GM21825 (cell line): ENCODE results near the gene ASB4.
A peak's percentile ranks its signal among the peaks of the same experiment; 100 is the strongest.
"Not testable (repeated sequence)": the region's sequence is repeated elsewhere in the genome, so short reads cannot be mapped to it uniquely, and the experiment has no call there.

ENCODE experiments used
- ATAC-seq: cut with Tn5 transposase; IDR thresholded peaks from one replicate; pipeline ENCODE4 v1.9.1; 2021; ENCODE audit warnings: mild to moderate bottlenecking, moderate library complexity; ENCODE audit not compliant: unreplicated experiment

Gene ASB4, protein sequence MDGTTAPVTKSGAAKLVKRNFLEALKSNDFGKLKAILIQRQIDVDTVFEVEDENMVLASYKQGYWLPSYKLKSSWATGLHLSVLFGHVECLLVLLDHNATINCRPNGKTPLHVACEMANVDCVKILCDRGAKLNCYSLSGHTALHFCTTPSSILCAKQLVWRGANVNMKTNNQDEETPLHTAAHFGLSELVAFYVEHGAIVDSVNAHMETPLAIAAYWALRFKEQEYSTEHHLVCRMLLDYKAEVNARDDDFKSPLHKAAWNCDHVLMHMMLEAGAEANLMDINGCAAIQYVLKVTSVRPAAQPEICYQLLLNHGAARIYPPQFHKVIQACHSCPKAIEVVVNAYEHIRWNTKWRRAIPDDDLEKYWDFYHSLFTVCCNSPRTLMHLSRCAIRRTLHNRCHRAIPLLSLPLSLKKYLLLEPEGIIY

DNA sequence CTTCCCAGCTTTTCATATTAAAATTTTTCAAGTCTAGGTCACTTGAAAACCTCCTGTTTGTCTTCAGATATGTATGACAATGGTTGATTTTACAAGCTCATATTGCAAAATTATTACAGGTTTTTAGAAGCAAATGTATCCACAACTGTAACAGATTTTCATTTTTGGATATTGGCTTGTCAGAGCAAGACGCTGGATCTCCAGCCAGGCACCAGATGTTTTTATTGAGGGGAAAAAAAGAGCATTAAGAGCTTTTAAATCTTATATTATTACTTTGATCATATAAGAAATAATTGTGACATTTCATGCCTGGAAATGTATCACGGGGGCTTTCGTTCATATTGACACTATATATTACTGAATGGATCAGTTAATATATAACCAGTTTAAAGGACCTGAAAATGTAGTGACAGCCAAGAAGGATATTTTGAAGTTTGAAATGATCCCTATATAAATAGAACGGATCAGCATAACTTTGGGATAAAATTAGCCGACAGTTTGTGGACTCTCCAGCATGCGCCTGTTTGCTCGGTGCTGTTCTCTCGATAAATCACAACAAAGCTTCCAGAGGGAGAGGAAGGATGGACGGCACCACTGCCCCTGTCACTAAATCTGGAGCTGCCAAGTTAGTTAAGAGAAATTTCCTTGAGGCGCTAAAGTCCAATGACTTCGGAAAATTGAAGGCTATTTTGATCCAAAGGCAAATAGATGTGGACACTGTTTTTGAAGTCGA lies at the start of gene ASB4:
TSS of gene ASB4 (plus strand) at position 553 of the 733 bp plus-strand sequence. CDS start at position 582, 29 bp downstream.
- no peak for ATAC-seq

DNA sequence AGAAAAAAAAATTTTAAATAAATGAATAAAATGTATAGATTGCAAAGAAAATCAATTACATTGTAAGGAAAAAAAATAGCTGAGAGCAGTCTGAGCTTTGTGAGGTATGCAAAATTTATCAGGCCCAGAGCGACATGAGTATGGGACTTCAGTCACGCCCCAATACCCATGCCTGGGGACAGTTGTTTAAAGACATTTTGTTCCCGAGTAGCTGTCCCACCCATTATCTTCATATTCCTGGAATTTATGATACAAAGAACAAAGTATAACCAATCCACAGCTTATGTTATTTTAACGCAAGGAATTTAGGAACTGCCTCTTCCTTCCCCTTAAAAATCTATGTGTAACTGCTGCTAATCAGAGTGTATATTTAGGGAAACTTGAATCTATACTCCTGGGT lies 49.3 kb upstream of the ASB4 start:
- ATAC-seq: no peak

DNA sequence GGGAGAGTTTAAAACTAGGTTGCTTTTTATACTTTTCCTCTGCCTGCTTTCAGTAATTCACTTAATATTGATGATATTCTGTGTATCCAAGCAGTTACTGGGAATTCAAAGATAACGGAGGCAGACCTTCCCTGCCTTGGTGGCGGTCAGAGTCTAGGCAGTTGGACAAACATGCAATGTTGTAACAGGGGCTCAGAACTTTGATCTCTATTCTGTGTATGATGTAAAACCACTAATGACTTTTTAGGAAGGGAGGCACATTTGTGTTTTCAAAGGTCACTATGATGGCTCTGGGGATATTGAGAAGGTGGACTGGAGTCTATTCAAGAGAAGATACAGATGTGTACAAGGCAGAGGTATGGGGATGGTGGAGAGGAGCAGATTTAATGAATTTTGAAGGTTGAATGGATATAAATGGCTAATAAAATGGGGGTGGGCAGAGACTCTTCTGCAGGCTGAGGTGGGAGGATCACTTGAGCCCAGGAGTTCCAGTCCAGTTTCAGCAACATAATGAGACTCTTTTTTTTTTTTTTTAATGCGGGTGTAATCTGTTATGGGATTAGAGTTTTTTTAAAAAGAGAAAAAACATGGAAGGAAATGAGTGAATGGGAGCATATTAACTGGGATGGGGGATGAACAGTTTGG lies 45.2 kb upstream of the ASB4 start:
- ATAC-seq: no peak

DNA sequence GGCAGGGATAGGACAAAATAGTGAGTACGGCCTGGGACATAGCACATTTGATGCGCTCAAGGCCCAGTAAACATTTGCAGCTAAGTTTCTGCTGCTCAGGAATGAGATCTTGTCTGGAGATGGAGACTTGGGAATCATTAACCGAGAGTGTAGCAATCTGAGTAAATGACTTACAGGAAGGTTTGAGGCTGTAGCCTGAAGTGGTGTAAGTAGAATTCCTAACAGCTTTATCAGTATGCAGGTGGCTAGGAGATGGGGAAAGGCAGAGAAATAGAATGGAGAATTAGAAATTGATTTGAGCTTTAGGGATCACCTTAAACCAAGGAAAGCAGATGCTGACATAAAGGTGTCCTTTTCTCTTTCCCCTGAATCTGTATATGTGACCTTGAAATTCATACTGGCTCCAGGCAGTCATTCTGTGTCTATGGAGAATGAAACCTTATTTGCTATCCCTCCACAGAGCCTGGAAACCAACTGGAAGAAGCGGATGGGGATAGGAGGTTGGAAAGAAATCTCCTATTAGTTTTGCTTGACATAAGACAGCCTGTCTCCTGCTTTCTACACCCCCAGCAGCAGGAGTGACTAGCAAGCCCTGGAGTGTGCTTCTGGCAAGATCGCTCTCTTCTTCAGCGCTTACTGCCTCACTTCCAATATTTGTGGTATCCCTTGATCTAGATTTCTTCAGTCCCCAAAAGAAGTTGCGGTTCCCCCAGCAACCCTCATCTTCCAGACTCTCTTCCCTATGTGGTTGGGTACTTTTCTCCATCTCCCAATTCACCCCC lies 44.5 kb upstream of the ASB4 start:
- ATAC-seq: no peak

DNA sequence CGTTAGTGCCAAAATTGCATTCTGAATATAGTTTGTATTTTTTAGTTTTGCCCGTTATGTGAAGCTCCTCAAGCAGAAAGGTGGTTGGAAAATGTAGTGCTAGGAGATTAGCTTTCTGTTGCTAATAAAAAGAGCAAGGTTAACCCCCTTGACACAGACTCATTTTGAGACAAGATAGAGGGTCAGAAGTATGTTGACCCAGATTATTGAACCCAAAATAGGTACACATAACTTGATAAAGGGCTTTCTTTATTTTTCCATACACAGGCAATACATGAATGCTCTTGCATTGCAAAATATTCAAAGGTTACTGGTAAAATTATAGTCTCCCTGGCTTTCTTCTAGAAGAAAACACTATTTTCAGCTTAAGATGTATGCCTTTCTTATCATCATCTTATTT lies 40.9 kb upstream of the ASB4 start:
- no peak for ATAC-seq

DNA sequence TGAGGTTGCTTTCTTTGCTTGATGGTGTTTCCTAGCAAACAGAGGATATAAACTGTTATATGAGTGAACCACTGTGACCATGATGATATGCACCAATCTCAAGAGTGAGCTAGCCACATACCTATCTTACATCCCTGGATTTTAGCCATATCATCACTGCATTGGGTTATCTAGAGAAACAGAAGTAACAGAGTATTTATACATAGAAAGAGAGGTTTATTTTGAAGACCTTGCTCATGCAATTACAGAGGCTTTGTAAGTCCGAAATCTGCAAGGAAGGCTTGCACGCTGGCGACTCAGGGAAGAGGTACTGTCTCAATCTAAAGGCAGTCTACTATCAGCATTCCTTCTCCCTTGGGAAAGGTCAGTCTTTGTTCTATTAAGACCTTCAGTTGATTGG lies 39.1 kb upstream of the ASB4 start:
- ATAC-seq: no peak

DNA sequence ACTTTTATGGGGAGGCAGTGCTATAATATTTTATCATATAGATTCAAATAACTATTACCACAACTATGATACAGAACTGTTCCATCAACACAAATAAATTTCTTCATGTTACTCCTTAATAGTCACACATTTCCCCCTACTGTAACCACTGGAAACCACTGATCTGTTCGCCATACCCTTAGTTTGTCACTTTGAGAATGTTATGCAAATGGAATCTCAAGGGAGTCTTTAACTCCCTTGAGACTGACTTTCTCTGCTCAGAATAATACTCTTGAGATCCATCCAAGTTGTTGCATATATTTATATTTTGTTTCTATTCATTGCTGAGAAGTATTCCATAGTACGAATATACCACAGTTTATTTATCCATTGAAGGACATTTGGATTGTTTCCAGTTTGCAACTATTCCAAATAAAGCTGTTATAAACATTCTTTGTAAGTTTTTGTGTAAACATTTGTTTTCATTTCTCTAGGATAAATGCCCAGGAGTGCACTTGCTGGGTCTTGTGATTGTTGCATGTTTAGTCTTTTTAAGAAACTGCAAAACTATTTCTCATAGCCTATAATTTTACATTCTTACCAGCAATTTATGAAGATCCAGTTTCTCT lies 31.2 kb upstream of the ASB4 start:
- no peak for ATAC-seq

DNA sequence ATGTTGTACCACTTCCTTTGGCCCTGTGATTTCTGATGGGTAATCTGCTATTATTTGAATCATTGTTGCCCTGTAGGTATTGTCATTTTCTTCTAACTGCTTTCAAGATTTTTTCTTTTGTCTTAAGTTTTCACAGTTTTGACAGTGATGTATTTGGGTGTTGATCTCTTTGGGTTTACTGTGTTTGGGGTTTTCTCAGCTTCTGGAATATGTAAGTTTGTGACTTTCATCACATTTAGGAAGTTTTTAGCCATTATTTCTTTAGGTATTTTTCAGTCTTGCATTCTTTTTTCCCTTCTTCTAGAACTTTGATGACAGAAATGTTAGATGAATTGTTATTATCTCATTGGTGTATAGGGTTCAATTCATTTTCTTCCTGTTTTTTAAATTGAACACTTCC lies 27.8 kb upstream of the ASB4 start:
- ATAC-seq: no peak

DNA sequence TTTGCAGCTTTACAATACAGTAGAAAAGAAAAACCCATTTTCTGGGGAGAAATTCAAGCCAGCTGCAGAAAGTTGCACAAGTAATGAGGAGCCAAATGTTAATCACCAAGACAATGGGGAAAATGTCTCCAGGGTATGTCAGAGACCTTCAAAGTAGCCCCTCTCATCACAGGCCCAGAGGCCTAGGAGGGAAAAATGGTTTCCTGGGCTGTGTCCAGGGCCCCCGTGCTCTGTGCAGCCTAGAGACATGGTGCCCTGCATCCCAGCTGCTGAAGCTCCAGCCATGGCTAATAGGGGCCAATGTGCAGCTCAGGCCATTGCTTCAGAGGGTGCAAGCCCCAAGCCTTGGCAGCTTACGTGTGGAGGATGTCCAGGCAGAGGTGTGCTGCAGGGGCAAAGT lies 25.1 kb upstream of the ASB4 start:
- ATAC-seq: not testable (repeated sequence)

DNA sequence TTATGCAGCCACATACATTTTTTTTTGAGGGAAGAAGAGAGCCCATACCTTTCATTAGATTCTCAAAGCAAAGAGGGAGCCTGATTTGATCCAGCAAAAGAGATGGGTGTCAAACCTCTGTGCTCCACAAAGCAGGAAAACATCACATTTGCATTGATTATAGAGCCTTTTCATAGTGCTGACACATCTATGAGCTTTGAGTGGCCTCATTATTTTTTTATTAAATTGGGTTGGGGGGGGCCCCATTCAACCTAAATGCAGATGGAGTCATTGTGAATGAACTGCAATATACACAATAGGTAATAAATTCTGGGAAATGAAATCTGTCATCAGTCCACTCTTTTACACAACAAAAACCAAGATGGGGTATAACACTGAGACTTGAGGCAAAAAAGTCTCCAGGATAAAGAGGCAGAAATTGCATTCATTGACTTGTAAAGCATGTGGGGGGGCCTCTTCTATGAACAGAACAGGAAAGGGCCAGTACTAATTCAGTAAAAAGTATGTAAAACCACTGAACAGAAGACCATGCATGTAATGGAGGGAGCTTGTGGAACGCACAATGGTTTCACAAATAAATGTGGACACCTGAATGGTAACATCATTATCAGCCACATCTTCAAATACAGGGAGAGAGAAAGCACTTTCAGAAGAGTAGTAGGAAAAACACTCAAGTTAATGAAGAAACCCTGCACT lies 17.7 kb upstream of the ASB4 start:
- no peak for ATAC-seq

DNA sequence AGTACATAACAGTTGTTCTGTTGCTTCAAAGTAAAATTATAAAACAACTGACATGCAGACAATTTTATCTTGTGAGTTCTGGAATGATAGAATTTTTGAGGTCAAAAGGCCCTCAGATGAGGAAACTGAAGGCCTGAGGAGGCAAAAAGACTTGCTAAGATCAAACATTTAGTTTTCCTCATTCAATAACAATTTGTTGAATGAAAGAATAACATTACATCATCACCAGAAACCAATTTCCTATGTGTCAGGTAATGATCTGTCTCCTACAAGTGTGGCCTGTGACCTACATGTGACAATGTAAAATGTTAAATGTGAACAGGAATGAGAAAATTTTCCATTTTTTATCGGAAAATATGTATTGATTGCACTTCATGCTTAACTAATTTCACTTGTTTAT lies 16.6 kb upstream of the ASB4 start:
- no peak for ATAC-seq

DNA sequence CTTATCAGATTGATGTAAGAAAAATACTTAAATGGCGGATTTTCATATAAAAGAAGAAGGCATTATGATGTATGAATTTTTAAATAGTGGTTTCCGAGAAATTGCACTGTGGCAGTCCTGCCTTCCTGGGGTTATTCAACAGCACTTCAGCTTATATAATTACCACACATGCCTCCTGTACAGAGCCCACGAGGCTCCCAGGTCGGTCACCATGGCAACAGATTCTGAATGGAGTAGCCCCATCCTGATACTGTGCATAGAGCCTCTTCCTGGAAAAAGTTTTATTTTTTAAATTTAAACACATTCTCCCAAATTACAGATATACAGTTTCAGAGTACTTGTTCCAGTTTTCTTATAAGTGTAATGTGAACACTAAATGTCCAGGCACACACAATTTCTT lies 15.9 kb upstream of the ASB4 start:
- ATAC-seq: no peak

DNA sequence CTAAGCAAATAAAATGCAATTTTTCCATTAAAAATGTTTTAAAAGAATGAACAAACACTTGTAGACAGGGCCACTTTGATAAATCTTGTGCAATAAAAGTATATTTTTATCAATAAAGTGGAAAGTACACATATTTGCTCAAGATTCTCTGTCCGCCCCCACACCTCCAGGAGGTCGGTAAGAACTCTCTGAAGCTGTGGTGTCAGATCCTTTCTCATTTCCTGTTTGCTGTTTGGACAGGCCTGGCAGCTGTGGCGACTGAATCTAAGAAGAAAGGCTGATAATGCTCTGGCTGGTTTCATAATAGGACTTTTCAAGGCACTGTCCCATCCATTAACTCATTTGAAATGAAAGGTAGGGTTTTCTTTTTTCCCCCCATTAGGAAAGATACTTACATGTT lies 15.3 kb upstream of the ASB4 start:
- ATAC-seq: peak; percentile 96

DNA sequence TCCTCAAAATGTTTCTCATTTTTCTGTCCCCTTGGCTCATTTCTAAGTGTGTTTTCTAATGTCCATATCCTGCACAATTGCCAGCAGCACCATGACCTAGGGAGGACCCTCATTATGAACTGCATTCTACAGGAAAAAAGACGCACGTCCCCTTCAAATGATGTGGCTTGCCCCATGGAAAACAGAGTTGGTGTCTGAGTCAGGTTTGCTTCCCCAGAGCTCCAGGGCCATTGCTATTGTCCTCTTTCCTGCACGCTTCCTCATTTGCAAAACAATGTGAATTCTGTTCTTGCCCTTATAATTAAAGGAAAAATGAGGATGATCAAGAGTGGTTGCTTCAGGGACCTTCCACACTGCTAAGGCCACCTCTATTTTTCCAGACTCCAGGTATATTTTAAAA lies 14.7 kb upstream of the ASB4 start:
- no peak for ATAC-seq

DNA sequence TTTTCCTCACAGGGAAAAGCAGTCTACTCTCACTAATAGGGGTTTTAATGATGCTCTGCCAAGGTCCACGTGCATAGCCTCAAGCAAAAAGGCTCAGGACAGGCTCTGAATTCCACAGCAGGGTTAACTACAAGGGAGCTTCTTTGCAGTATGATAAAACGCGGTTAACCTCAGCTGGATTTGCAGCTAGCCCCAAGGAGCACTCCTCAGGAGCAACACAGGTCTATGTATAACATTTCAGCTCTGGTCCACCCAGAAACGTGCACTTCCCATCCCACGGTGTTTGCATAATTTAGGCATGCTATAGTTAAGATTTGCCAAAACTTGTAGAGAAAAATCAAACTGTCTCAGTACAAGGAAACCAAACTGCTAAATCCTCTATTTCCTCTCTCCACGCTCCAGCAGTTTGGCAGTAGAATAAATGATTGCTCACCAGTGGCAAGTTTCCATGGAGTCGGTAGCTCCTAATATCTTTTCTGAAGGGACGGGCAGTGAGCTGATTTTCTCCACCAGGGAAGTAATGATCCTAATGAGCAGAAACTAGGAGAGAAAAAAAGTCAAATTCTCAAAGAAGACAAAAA lies 13.1 kb upstream of the ASB4 start:
- no peak for ATAC-seq

DNA sequence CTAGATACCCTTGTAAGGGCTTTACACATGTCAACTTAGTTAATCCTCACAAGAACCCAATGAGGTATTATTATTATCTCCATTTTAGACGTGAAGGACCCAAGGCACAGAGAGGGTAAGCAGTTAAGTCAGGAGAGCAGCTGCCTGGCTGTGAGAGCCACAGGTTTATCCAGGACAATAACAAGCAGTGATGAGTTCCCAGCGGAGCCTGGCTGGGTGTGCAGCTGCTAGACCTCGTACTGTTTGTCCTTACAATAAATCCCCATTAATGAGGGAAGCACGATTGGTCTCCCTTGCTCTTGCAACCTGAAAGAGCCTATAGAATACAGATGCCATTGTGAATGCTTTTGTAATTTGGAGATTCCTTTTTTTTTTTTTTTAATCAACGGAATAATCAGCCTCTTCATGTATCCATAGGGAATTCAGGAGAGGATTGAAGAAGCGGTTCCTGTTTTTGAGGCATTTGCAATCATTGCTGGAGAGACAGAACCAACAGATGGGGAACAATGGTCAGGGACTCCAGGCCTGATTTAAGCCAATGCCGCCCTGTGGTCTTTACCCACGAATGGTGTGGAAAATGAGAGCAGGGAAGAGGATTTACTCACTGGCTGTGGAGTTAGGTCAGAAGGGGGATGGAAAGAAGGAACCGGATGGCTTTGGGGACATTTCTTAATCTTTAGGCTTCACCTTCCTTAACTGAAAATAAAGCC lies 12.3 kb upstream of the ASB4 start:
- ATAC-seq: no peak

DNA sequence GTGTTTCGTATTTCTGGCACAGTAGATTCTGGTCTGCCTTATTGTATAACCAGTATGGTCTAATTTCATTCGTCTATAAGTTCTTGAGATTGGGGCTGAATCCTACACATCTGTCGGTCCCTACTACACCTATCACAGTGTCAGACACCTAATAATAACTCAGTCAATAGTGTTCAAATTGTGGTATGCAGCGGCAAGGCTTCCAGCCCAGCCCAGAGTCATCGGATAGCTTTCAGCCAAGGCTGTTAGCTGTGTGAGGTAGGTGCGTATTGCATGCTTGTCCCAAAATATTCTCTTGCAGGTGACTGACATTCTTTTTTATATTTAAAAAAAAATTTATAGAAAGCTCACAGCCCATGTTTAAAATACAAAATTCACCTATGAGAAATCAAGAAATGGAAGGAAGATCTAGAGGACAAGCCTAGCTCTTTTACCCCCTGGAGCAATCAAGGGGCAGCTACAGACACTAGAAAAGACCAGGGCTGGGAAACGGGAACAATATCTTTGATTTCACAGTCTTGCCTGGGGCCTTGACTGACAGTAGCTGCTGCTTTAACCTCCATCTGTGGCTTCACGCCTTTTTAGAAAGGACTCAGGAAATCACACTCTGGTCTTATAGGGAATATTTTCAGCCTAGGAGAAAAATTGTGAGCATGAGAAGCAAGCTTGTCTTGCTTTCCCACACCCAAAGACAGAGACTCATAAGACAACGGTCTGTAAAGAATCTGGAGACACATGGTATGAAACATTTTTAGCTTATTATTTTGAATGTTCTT lies 9.5 kb upstream of the ASB4 start:
- ATAC-seq: no peak

DNA sequence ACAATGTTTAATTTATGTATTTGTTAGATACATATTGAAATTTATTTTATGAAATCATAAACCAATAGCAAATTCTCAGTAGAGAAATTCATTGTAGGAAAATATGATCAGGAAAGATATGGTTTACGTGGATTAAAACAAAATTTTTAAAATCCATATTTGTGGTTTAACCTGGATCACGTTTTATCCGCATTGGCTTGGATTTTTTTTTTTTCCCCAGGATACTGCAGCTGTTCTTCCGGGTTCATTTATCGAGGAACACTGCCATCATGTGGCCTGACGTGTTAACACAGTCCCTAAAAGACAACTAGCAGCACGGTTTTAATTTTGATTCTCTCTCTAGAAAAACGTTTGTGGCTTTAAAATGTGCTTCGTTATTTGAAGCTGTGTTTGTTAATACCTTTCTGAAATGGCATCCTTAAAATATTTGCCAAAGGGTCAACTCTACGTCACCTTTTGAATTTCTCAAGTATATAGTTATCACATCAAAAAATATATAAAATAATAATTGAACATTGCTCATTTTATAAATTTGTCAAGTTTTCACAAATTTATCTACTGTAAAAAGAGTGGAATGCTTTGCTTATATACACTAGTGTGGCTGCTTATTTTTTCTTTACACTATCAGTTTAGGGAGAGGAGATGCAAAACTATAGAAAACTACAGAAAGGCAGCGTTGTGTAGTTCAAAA lies 8.7 kb upstream of the ASB4 start:
- ATAC-seq: peak; percentile 57
